HepG2 (cell line): ENCODE data around the gene IRGQ. TPM values are rescaled to one million over a fixed set of nuclear protein-coding genes. Genes with fewer than 3 reads are reported as not detected.

Experiments
- ATAC-seq: fragments of 200-7000 bp; cut with Tn5 transposase; 3 replicates; pipeline ENCODE4 v1.9.1; 2020; ENCODE audit warnings: mild to moderate bottlenecking, moderate library complexity
- BruUV-seq: library from RNA; stranded (reverse); fragments of 400-500 nt; replicated peaks from 2 replicates; lab custom pipeline; 2021; lab: Mats Ljungman, UMichigan
- CTCF ChIA-PET: fragments of 300-600 bp; formaldehyde crosslinking; extraction: SDS; loops from one replicate; lab custom pipeline; 2021; ENCODE audit warnings: low total read pairs, inconsistent platforms, low intra/inter-chr PET ratio; lab: Yijun Ruan, JAX
- POLR2A ChIA-PET: fragments of 350-600 bp; sonication (Branson Sonifier 250); formaldehyde crosslinking; loops from one replicate; lab custom pipeline; 2020; ENCODE audit warnings: antibody characterized with exemption, inconsistent platforms; lab: Yijun Ruan, JAX
- DNase-seq: peaks from one replicate; pipeline ENCODE4 v3.0.0-alpha.2; 2015; ENCODE audit warnings: low spot score
- FAIRE-seq: peaks from 3 replicates; lab custom pipeline; 2011; peaks lifted over from hg19 to GRCh38; lab: Jason Lieb, UNC
- H2AFZ ChIP-seq: one replicate; pipeline ENCODE4 v1.6.1; 2011; ENCODE audit warnings: low read length, inconsistent platforms
- H3K27ac ChIP-seq: fragments of 300-600 bp; 3 replicates; pipeline ENCODE4 v1.8.0; 2011; ENCODE audit warnings: mixed run types, mild to moderate bottlenecking, mixed read lengths, low read length, inconsistent platforms; ENCODE audit not compliant: insufficient read depth; ENCODE audit errors: extremely low read length
- H3K27me3 ChIP-seq, 2 experiments: fragments of 200-600 bp in 1 of 2; 2 replicates in 1 of 2; 3 replicates in 1 of 2; pipeline versions ENCODE4 v1.6.0 to v1.8.0; 2011; ENCODE audit warnings: low read length in 2 of 2, mild to moderate bottlenecking in 2 of 2, moderate library complexity in 2 of 2, inconsistent platforms in 1 of 2; ENCODE audit not compliant: insufficient read depth in 2 of 2, control insufficient read depth in 1 of 2
- H3K36me3 ChIP-seq, 2 experiments: fragments of 200-600 bp in 1 of 2; replicated peaks in 1 of 2; 2 replicates in 1 of 2; 3 replicates in 1 of 2; pipeline versions ENCODE4 v1.5.1 to v1.8.0; 2011; ENCODE audit warnings: low read length in 2 of 2, inconsistent platforms in 1 of 2; ENCODE audit not compliant: insufficient read depth in 2 of 2, control insufficient read depth in 1 of 2
- H3K4me1 ChIP-seq: 2 replicates; pipeline ENCODE4 v1.5.1; 2012; ENCODE audit warnings: low read length, inconsistent platforms; ENCODE audit not compliant: insufficient read depth
- H3K4me2 ChIP-seq: 2 replicates; pipeline ENCODE4 v1.6.0; 2011; ENCODE audit warnings: low read depth, low read length, inconsistent platforms
- H3K4me3 ChIP-seq, 3 experiments: fragments of 200-600 bp in 1 of 3; sonication (generic), shearing (Covaris generic) in 1 of 3; replicated peaks in 1 of 3; 2 replicates each; pipeline ENCODE4 v1.5.1; 2011 to 2016; ENCODE audit warnings: low read length in 3 of 3, inconsistent platforms in 2 of 3, low read depth in 2 of 3, mild to moderate bottlenecking in 2 of 3, control low read depth in 1 of 3, mixed read lengths in 1 of 3; ENCODE audit not compliant: insufficient read depth in 1 of 3
- H3K79me2 ChIP-seq: one replicate; pipeline ENCODE4 v1.6.1; 2011; ENCODE audit warnings: low read length, inconsistent platforms; ENCODE audit not compliant: insufficient read depth
- H3K9ac ChIP-seq: 2 replicates; pipeline ENCODE4 v1.6.0; 2011; ENCODE audit warnings: mild to moderate bottlenecking, low read depth, low read length, inconsistent platforms; ENCODE audit not compliant: insufficient read depth
- H3K9me3 ChIP-seq: 2 replicates; pipeline ENCODE4 v1.5.1; 2012; ENCODE audit warnings: mild to moderate bottlenecking, low read length
- H4K20me1 ChIP-seq: 2 replicates; pipeline ENCODE4 v1.6.0; 2011; ENCODE audit warnings: inconsistent platforms, mild to moderate bottlenecking, low read length, moderate library complexity; ENCODE audit not compliant: insufficient read depth
- AGO1 ChIP-seq: fragments of 200-400 bp; formaldehyde crosslinking; IDR thresholded peaks from 2 replicates; pipeline ENCODE4 v1.6.1; 2017; ENCODE audit warnings: mild to moderate bottlenecking, low read depth, low read length, moderate library complexity; ENCODE audit not compliant: poor library complexity, severe bottlenecking
- AGO2 ChIP-seq: fragments of 200-400 bp; formaldehyde crosslinking; optimal IDR thresholded peaks from 2 replicates; pipeline ENCODE3; 2017; ENCODE audit warnings: mild to moderate bottlenecking, low read depth, low read length, moderate library complexity
- ZFYVE20 ChIP-seq: sonication (generic); formaldehyde crosslinking; IDR thresholded peaks from 2 replicates; pipeline ENCODE4 v1.8.0; 2023; ENCODE audit warnings: low read depth, mild to moderate bottlenecking, moderate library complexity, missing genetic modification reagents, borderline replicate concordance
- WGBS: methylation state at CpG from one replicate; pipeline ENCODE4 v1.1.6; 2017; ENCODE audit warnings: low lambda C conversion rate; 5-methylcytosine and 5-hydroxymethylcytosine counted together
- in situ Hi-C: cut with HindIII; loops from 2 replicates; pipeline ENCODE4 v1.10.0; 2017; ENCODE audit warnings: low pct_unique_long_range_greater_than_20kb; ENCODE audit not compliant: extremely low pct_ligation_motif_present
- intact Hi-C: fragments of 100-400 bp; cut with micrococcal nuclease; formaldehyde crosslinking; loops from one replicate; pipeline ENCODE4 v1.10.0; 2022; ENCODE audit not compliant: unreplicated experiment
- polyA plus RNA-seq, 8 experiments: library from polyadenylated mRNA; depleted of rRNA in 3 of 8; stranded (reverse) in 7 of 8; unstranded in 1 of 8; fragments of >200 nt; fragmentation: Illumina TruSeq in 4 of 8; extraction: Trizol in 4 of 8; gene quantifications; 2 replicates each; pipeline versions ENCODE4 v1.2.1 to v1.2.3, GENCODE V29; 2011 to 2016; ENCODE audit warnings: low read depth in 4 of 8, missing spikeins in 1 of 8, mixed read lengths in 1 of 8; ENCODE audit not compliant: insufficient read depth in 1 of 8
- total RNA-seq, 5 experiments: library from RNA; depleted of rRNA; stranded (reverse); fragments of >200 nt; fragmentation: Illumina TruSeq; extraction: Trizol; gene quantifications; 2 replicates each; pipeline ENCODE4 v1.2.3, GENCODE V29; 2016; ENCODE audit warnings: low read depth in 1 of 5
- TF ChIP-seq, protein P1 (sequence below): sonication (generic); formaldehyde crosslinking; IDR thresholded peaks from 2 replicates; pipeline ENCODE4 v1.5.1; 2020; ENCODE audit warnings: mild to moderate bottlenecking, missing genetic modification reagents, moderate library complexity

The IRGQ gene
- total and polyA plus RNA-seq, 2 of the 13 experiments (the other 11 are each of a cell fraction or from before 2014, with no cell fraction given) = 11.6 to 12.4 TPM

DNA sequence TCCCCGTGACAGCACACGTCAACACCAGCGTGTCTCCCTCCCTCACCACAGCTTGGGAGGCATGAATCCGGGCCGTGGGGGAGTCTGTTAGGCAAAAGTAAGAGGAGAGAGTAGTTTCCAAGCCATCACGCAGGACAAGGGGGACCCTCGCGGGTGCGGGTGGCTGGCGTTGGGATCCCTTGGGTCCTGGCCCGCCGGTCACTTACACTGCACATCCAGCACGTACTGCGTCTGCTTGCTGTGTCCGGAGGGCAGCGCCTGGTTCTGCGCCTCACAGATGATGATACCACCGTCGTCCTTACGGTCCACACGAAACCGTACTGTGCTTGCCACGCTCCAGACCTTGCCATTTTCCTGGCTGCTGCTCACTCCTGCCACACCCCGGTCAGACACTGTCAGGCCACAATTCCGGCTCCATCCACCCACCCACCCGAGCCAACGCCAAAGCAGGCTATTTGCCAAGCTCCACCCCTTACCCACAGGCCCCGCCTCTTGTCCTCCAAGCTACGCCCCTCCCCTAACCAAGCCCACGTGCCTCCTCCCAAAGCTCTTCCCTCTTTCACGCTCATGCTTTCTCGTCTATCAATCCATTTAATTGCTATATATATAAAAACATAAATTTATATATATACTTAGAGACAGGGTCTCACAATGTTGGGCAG is 30.1 kb upstream of the IRGQ start:
- Histone ChIP-seq H3K9me3 (no peaks in the 10 kb centered on the region), H3K4me2 (no peak overlapping the region), H3K4me1 (0 out of 2 replicates have a peak, but pooled peaks cover under 1% of the 10 kb centered on the region), H3K27ac (no peak overlapping the region), H3K9ac (no peak overlapping the region), H4K20me1 (no peaks in the 10 kb centered on the region), H2AFZ (no peak overlapping the region), H3K79me2 (no peaks in the 10 kb centered on the region), H3K36me3 (peaks cover 0 to 2% of the 10 kb centered on the region in 2 experiments; a peak in 1 of 5 replicates), H3K27me3 (no peaks in the 10 kb centered on the region), H3K4me3 (no peak overlapping the region)
- BruUV-seq = no TSS peak
- WGBS = 93% methylated on average over 23 of the region's 32 CpGs
- ATAC-seq (no peak), FAIRE-seq (no peak), DNase-seq (no peak)
- in situ Hi-C loops (no loop called here), intact Hi-C loops (no loop called here)
- TF ChIP-seq AGO1 = peak; percentile 68
- TF ChIP-seq AGO2 = peak; percentile 78
- no peak for TF ChIP-seq ZFYVE20 (CRISPR knock-in tag)
- TF ChIP-seq, protein P1, sequence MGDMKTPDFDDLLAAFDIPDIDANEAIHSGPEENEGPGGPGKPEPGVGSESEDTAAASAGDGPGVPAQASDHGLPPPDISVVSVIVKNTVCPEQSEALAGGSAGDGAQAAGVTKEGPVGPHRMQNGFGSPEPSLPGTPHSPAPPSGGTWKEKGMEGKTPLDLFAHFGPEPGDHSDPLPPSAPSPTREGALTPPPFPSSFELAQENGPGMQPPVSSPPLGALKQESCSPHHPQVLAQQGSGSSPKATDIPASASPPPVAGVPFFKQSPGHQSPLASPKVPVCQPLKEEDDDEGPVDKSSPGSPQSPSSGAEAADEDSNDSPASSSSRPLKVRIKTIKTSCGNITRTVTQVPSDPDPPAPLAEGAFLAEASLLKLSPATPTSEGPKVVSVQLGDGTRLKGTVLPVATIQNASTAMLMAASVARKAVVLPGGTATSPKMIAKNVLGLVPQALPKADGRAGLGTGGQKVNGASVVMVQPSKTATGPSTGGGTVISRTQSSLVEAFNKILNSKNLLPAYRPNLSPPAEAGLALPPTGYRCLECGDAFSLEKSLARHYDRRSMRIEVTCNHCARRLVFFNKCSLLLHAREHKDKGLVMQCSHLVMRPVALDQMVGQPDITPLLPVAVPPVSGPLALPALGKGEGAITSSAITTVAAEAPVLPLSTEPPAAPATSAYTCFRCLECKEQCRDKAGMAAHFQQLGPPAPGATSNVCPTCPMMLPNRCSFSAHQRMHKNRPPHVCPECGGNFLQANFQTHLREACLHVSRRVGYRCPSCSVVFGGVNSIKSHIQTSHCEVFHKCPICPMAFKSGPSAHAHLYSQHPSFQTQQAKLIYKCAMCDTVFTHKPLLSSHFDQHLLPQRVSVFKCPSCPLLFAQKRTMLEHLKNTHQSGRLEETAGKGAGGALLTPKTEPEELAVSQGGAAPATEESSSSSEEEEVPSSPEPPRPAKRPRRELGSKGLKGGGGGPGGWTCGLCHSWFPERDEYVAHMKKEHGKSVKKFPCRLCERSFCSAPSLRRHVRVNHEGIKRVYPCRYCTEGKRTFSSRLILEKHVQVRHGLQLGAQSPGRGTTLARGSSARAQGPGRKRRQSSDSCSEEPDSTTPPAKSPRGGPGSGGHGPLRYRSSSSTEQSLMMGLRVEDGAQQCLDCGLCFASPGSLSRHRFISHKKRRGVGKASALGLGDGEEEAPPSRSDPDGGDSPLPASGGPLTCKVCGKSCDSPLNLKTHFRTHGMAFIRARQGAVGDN (CRISPR knock-in tag) = peak; percentile 8; the same call in 1 of the 2 replicates
- POLR2A ChIA-PET = no interaction called here
- CTCF ChIA-PET = no interaction called here
